ENCODE data around the gene MAGI3. TPM values are rescaled to one million over a fixed set of nuclear protein-coding genes. Genes with fewer than 3 reads are reported as not detected.

The MAGI3 gene
- polyA plus RNA-seq, 2 of the 4 experiments (the other 2 are of a cell fraction) = 3.8 to 7.9 TPM

- Histone ChIP-seq H3K4me1 (peaks cover 25% of the 10 kb centered on the region; the same call in 2 of the 3 replicates), H3K27ac (peak overlapping the region; percentile 66 to 98; a peak in 5 of 6 replicates), H3K4me3 (peak overlapping the region; percentile 98), H3K4me2 (peak overlapping the region; percentile 94), H3K9me3 (no peaks in the 10 kb centered on the region)
- FAIRE-seq (no peak), ATAC-seq (peak; percentile 12; a peak in 4 of 6 replicates), DNase-seq (ENCODE audit: low read depth in 1 of 2, low spot score in 1 of 2) (peak; percentile 48 to 77)
- ChIA-PET POLR2A (interaction anchor here (0.9 to 2.3 kb wide), 3 partner anchors 8 to 316 kb away, joined by 3 to 9 read pairs (median 4); partner anchors contain the start of gene LRIG2), CTCF (interaction anchor here (1.0 to 3.1 kb wide), 6 partner anchors 16 to 293 kb away, joined by 3 to 19 read pairs (median 4); no protein-coding TSS in a partner anchor)
- no peak for TF ChIP-seq SREBF2 (IDR thresholded peaks at IDR 0.05)
- peak; percentile 56; the same call in 2 of the 3 replicates for TF ChIP-seq SMC3 (IDR thresholded peaks at IDR 0.05)
- peak; percentile 18; the same call in 1 of the 2 replicates for TF ChIP-seq GATA3 (IDR thresholded peaks at IDR 0.05; ENCODE audit: borderline replicate concordance)
- TF ChIP-seq RAD21 (conservative IDR thresholded peaks at IDR 0.05 in 1 of 2, IDR thresholded peaks at IDR 0.05 in 1 of 2) = peak; percentile 52 to 61
- no peak for TF ChIP-seq MAZ (IDR thresholded peaks at IDR 0.05; ENCODE audit: borderline replicate concordance, low read depth, low read length)
- no peak for TF ChIP-seq KDM5A (IDR thresholded peaks at IDR 0.05)
- TF ChIP-seq USF2 (IDR thresholded peaks at IDR 0.05) = 0 out of 2 replicates have a peak, but pooled peaks have one; percentile 17
- WGBS (ENCODE audit: missing lambda C conversion rate) = 2% methylated on average over 8 of the region's 8 CpGs
Observed at GRCh38 chr1:113388621-113389358, 1.5 kb upstream of the MAGI3 start.

- POLR2A ChIA-PET = interaction anchor here (0.6 to 2.3 kb wide), 3 partner anchors 248 to 394 kb away, joined by 3 to 9 read pairs (median 6); partner anchors contain the start of gene LRIG2
- ATAC-seq (peak in 1 of 2 experiments; percentile 6; a peak in 2 of 6 replicates), FAIRE-seq (no peak), DNase-seq (ENCODE audit: low read depth in 1 of 2, low spot score in 1 of 2) (no peak)
- Histone ChIP-seq H3K4me3 (peak overlapping the region; percentile 98), H3K27ac (peak overlapping the region; percentile 66 to 98), H3K4me1 (peaks cover 30% of the 10 kb centered on the region), H3K4me2 (peak overlapping the region; percentile 94), H3K9me3 (no peaks in the 10 kb centered on the region)
- no peak for TF ChIP-seq HOXA7 (CRISPR knock-in tag; IDR thresholded peaks at IDR 0.05)
- TF ChIP-seq PHF8 (IDR thresholded peaks at IDR 0.05; ENCODE audit: borderline replicate concordance, low read depth) = peak; percentile 35; the same call in 1 of the 2 replicates
- no peak for TF ChIP-seq RARB (CRISPR knock-in tag; IDR thresholded peaks at IDR 0.05)
- WGBS (ENCODE audit: missing lambda C conversion rate) = 4% methylated on average over 13 of the region's 13 CpGs
- CTCF ChIA-PET = interaction anchor here (1.3 to 3.1 kb wide), 6 partner anchors 17 to 317 kb away, joined by 3 to 19 read pairs (median 4); partner anchors contain the start of gene LRIG2
Observed at GRCh38 chr1:113389359-113389952, 859 bp upstream of the MAGI3 start.

GRCh38 chr1:113390871-113391648 lies 745 bp downstream of the MAGI3 start:
- ChIA-PET POLR2A (interaction anchor here (2.3 kb wide), 1 partner anchor 318 kb away, joined by 9 read pairs; the partner anchor contains the start of gene LRIG2), CTCF (interaction anchor here (0.9 to 2.1 kb wide), 3 partner anchors 10 to 284 kb away, joined by 3 to 8 read pairs (median 3); no protein-coding TSS in a partner anchor)
- Histone ChIP-seq H3K27ac (peak overlapping the region; percentile 91 to 98), H3K4me1 (peaks cover 46% of the 10 kb centered on the region), H3K4me3 (peak overlapping the region; percentile 98), H3K9me3 (no peaks in the 10 kb centered on the region), H3K4me2 (peak overlapping the region; percentile 95)
- WGBS (ENCODE audit: missing lambda C conversion rate) = 0% methylated on average over 4 of the region's 74 CpGs
- DNase-seq (ENCODE audit: low read depth in 1 of 2, low spot score in 1 of 2) (peak; percentile 8 to 42), FAIRE-seq (no peak), ATAC-seq (peak; percentile 26 to 32)
- TF ChIP-seq E2F6 (IDR thresholded peaks at IDR 0.05; ENCODE audit: borderline replicate concordance, low read depth) (no peak), CHD2 (IDR thresholded peaks at IDR 0.05; ENCODE audit: low read length, partially characterized antibody) (no peak), BHLHE40 (IDR thresholded peaks at IDR 0.05; ENCODE audit: low read depth, low read length) (no peak), ESRRA (IDR thresholded peaks at IDR 0.05; ENCODE audit: borderline replicate concordance, low read length) (no peak), RAD21 (conservative IDR thresholded peaks at IDR 0.05 in 1 of 2, IDR thresholded peaks at IDR 0.05 in 1 of 2) (peak in 1 of 2 experiments; percentile 27; a peak in 3 of 5 replicates), CEBPB (IDR thresholded peaks at IDR 0.05) (no peak), CBX8 (IDR thresholded peaks at IDR 0.05) (no peak), TP53 (CRISPR knock-in tag; IDR thresholded peaks at IDR 0.05) (no peak), HOXB5 (CRISPR knock-in tag; IDR thresholded peaks at IDR 0.05) (no peak), ATOH8 (CRISPR knock-in tag; IDR thresholded peaks at IDR 0.05; ENCODE audit: low read depth) (no peak), JUNB (IDR thresholded peaks at IDR 0.05) (no peak), SMC3 (IDR thresholded peaks at IDR 0.05) (0 out of 3 replicates have a peak, but pooled peaks have one; percentile 18), FOSL2 (IDR thresholded peaks at IDR 0.05) (no peak), FOSL2 (CRISPR knock-in tag; IDR thresholded peaks at IDR 0.05) (no peak), BCL3 (IDR thresholded peaks at IDR 0.05) (no peak), ZNF302 (CRISPR knock-in tag; IDR thresholded peaks at IDR 0.05) (no peak)
- TF ChIP-seq, protein P1, sequence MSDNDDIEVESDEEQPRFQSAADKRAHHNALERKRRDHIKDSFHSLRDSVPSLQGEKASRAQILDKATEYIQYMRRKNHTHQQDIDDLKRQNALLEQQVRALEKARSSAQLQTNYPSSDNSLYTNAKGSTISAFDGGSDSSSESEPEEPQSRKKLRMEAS (IDR thresholded peaks at IDR 0.05) = no peak

Data from A549 (cell line).